SU-DHL-6 (cell line): ENCODE results near the gene STRN3.

Experiments used
- H2AFZ ChIP-seq: fragments of 200-600 bp; sonication (generic); 2 replicates; pipeline ENCODE4 v1.6.1; 2014; ENCODE audit warnings: low read depth, mild to moderate bottlenecking, moderate library complexity, mixed read lengths, antibody characterized with exemption, low read length; ENCODE audit not compliant: severe bottlenecking
- H3F3A ChIP-seq: fragments of 200-600 bp; shearing (Covaris generic); 2 replicates; pipeline ENCODE4 v1.6.0; 2016; ENCODE audit warnings: antibody characterized with exemption, mild to moderate bottlenecking; ENCODE audit not compliant: insufficient read depth
- H3K27ac ChIP-seq: fragments of 200-600 bp; sonication (generic); 2 replicates; pipeline ENCODE4 v1.5.1; 2016; ENCODE audit warnings: low read depth, mild to moderate bottlenecking, low read length, moderate library complexity, mixed read lengths
- H3K27me3 ChIP-seq: fragments of 200-600 bp; sonication (generic), shearing (Covaris generic); 2 replicates; pipeline ENCODE4 v1.6.0; 2014; ENCODE audit warnings: mild to moderate bottlenecking, low read length
- H3K36me3 ChIP-seq: fragments of 200-600 bp; sonication (generic); 2 replicates; pipeline ENCODE4 v1.6.1; 2014; ENCODE audit warnings: mild to moderate bottlenecking, low read length, mixed read lengths
- H3K4me2 ChIP-seq: fragments of 300-600, 200-600 bp; shearing (Covaris generic), sonication (generic); 2 replicates; pipeline ENCODE4 v1.6.0; 2014; ENCODE audit warnings: low read length, low read depth, mild to moderate bottlenecking; ENCODE audit not compliant: poor library complexity, severe bottlenecking
- H3K4me3 ChIP-seq: fragments of 200-600 bp; sonication (generic); 2 replicates; pipeline ENCODE4 v1.5.1; 2014; ENCODE audit warnings: antibody characterized with exemption, low read length, mild to moderate bottlenecking, mixed read lengths; ENCODE audit not compliant: insufficient read depth, poor library complexity, severe bottlenecking
- H3K79me2 ChIP-seq: fragments of 200-600 bp; sonication (generic); 2 replicates; pipeline ENCODE4 v1.6.1; 2014; ENCODE audit warnings: mild to moderate bottlenecking, low read length, moderate library complexity; ENCODE audit not compliant: insufficient read depth
- H3K9ac ChIP-seq: fragments of 200-600 bp; sonication (generic); 2 replicates; pipeline ENCODE4 v1.7.0; 2014; ENCODE audit warnings: mild to moderate bottlenecking, low read length
- H3K9me2 ChIP-seq: fragments of 200-600 bp; sonication (generic); replicated peaks from 2 replicates; pipeline ENCODE4 v1.6.1; 2014; ENCODE audit warnings: low read length; ENCODE audit not compliant: insufficient read depth
- H3K9me3 ChIP-seq: fragments of 200-600 bp; sonication (generic); 2 replicates; pipeline ENCODE4 v1.6.1; 2014; ENCODE audit warnings: low read length, mixed read lengths; ENCODE audit not compliant: insufficient read depth
- H4K20me1 ChIP-seq: fragments of 200-600 bp; sonication (generic); 2 replicates; pipeline ENCODE4 v1.6.1; 2014; ENCODE audit warnings: low read depth, mild to moderate bottlenecking, antibody characterized with exemption, low read length, moderate library complexity, mixed read lengths
- CTCF ChIP-seq: fragments of 200-600 bp; sonication (generic); IDR thresholded peaks from one replicate; pipeline ENCODE4 v1.5.1; 2017; ENCODE audit warnings: antibody characterized with exemption, mild to moderate bottlenecking, low read length, moderate library complexity; ENCODE audit not compliant: insufficient read depth, poor library complexity, severe bottlenecking
- EZH2phosphoT487 ChIP-seq: fragments of 200-600 bp; sonication (generic), shearing (Covaris generic); conservative IDR thresholded peaks from 2 replicates; pipeline ENCODE4 v1.6.1; 2018; ENCODE audit warnings: mild to moderate bottlenecking, antibody characterized with exemption, low read length, moderate library complexity, mixed read lengths

STRN3 gene

DNA sequence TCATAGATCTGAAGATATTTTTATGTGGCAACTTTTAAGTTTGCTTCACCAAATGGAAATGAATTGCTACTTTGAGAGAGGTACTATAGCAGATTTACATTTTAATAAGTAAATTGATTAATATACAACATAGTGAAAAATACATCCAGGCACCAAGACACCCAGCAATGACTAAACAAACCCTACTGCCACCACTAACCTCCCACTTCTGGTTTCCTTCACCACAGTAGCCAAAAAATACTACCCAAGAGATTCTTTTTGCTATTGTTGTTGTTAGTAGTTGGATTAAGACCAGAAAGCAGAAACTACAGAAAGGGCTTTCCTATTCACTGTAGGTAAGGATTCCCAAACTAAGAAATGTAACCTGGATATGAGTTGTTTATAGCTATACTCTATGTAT, 97.7 kb downstream of the STRN3 start:
- Histone ChIP-seq H3K36me3 (peaks cover 33% of the 10 kb centered on the region; the same call in 1 of the 2 replicates), H4K20me1 (no peaks in the 10 kb centered on the region), H3K4me2 (no peak overlapping the region), H3F3A (peaks cover 26% of the 10 kb centered on the region; the same call in 1 of the 2 replicates), H2AFZ (no peak overlapping the region), H3K9me2 (no peaks in the 10 kb centered on the region), H3K4me3 (no peak overlapping the region), H3K27me3 (no peaks in the 10 kb centered on the region), H3K79me2 (no peaks in the 10 kb centered on the region), H3K9me3 (no peaks in the 10 kb centered on the region), H3K9ac (no peak overlapping the region), H3K27ac (no peak overlapping the region)
- TF ChIP-seq EZH2phosphoT487 (no peak), CTCF (no peak)

DNA sequence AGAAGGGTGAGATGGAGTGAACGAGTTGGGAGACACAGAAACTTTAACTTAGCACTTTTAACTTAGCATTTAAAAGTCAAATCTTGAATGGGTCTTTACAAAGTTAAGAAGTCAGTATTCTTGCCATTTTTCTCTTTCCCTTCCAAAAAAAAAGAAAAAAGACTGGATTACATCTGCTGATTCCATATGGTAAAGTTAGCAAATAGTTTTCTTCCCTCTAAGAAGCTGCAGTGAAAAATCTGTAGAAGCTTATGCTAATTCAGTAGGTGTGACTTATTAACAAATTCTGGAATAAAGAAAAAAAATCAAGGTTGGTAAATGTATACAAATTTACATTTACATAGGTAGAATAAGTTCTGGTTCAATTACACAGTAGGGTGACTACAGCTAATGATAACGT, 100.9 kb downstream of the STRN3 start:
- H3K4me2 ChIP-seq = no peak overlapping the region
- peaks cover 35% of the 10 kb centered on the region; the same call in 1 of the 2 replicates for H3K36me3 ChIP-seq

DNA sequence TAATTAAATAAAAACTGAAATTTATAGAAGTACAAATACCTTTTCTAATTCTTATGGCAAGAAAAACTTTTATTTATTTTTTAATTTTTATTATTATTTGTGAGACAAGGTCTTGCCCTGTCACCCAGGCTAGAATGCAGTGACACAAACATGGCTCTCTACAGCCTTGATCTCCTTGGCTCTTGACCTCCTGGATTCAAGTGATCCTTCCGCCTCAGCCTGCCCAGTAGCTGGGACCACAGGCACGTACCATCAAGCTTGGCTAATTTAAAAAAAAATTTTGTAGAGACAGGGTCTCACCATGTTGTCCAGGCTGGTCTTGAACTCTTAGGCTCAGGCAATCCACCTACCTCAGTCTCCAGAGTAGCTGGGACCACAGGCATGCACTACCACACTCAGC, 104.4 kb downstream of the STRN3 start:
- no peak overlapping the region for H2AFZ ChIP-seq
- no peaks in the 10 kb centered on the region for H3K9me2 ChIP-seq
- peaks cover 13% of the 10 kb centered on the region; the same call in 1 of the 2 replicates for H3F3A ChIP-seq
- no peaks in the 10 kb centered on the region for H3K27me3 ChIP-seq
- no peaks in the 10 kb centered on the region for H4K20me1 ChIP-seq
- no peaks in the 10 kb centered on the region for H3K9me3 ChIP-seq
- H3K4me3 ChIP-seq = no peak overlapping the region
- no peak overlapping the region for H3K9ac ChIP-seq
- peaks cover 36% of the 10 kb centered on the region; the same call in 1 of the 2 replicates for H3K36me3 ChIP-seq
- H3K27ac ChIP-seq = no peak overlapping the region; the same call in 1 of the 2 replicates
- H3K4me2 ChIP-seq = no peak overlapping the region
- H3K79me2 ChIP-seq = no peaks in the 10 kb centered on the region
- no peak for TF ChIP-seq EZH2phosphoT487
- no peak for TF ChIP-seq CTCF

More for the DNA sequence above, 100.9 kb downstream of the STRN3 start:
- Histone ChIP-seq H3F3A (peaks cover 20% of the 10 kb centered on the region; the same call in 1 of the 2 replicates), H4K20me1 (no peaks in the 10 kb centered on the region), H3K9ac (no peak overlapping the region), H3K9me2 (no peaks in the 10 kb centered on the region), H2AFZ (no peak overlapping the region), H3K79me2 (no peaks in the 10 kb centered on the region), H3K9me3 (no peaks in the 10 kb centered on the region), H3K27me3 (no peaks in the 10 kb centered on the region), H3K27ac (no peak overlapping the region), H3K4me3 (no peak overlapping the region)
- no peak for TF ChIP-seq EZH2phosphoT487
- no peak for TF ChIP-seq CTCF
